Activated T-helper 1 cell treated with anti-CD3 and anti-CD28 coated beads, Interleukin-2, amount 50 U/mL, for 16 hours (primary cell): ENCODE data around the gene ARFRP1.
"Not testable (repeated sequence)": the region's sequence is repeated elsewhere in the genome, so short reads cannot be mapped to it uniquely, and the experiment has no call there.

Experiments used
- DNase-seq, 2 donors: peaks; one replicate each; pipeline ENCODE4 v3.0.0-alpha.2; 2020; ENCODE audit warnings: low read depth in 1 of 2, low spot score in 1 of 2

Gene ARFRP1

GRCh38 chr20:63657937-63658748 lies 49.6 kb downstream of the ARFRP1 start, which contains the start of gene RTEL1:
Gene RTEL1 (plus strand): TSS chr20:63658312. CDS start chr20:63659403, 1,091 bp downstream.
- DNase-seq, result peak; percentile 81 to 84

- DNase-seq, result no peak
Observed at GRCh38 chr20:63657260-63657936, 50.4 kb downstream of the ARFRP1 start.

GRCh38 chr20:63656451-63656850 lies 51.3 kb downstream of the ARFRP1 start:
- no peak for DNase-seq

GRCh38 chr20:63655249-63655648 lies 52.5 kb downstream of the ARFRP1 start:
- DNase-seq, result no peak

- DNase-seq, result no peak
Observed at GRCh38 chr20:63653974-63654668, 53.7 kb downstream of the ARFRP1 start.

GRCh38 chr20:63653041-63653973 lies 54.5 kb downstream of the ARFRP1 start, which contains the start of gene STMN3:
Gene STMN3 (minus strand): TSS chr20:63653424. CDS start chr20:63653345, 79 bp downstream.
- DNase-seq, result peak; percentile 43 to 46

GRCh38 chr20:63652192-63652980 lies 55.4 kb downstream of the ARFRP1 start:
- no peak for DNase-seq

GRCh38 chr20:63651942-63652191 lies 55.9 kb downstream of the ARFRP1 start:
- no peak for DNase-seq

GRCh38 chr20:63650486-63650885 lies 57.3 kb downstream of the ARFRP1 start:
- DNase-seq, result not testable (repeated sequence)

GRCh38 chr20:63648895-63649589 lies 58.7 kb downstream of the ARFRP1 start:
- DNase-seq, result no peak
